ENCODE results near the gene PTK7. TPM values are rescaled to one million over a fixed set of nuclear protein-coding genes. Genes with fewer than 3 reads are reported as not detected.

PTK7 gene
- total RNA-seq, 1 experiment from 2014 or later = 165 TPM

DNA sequence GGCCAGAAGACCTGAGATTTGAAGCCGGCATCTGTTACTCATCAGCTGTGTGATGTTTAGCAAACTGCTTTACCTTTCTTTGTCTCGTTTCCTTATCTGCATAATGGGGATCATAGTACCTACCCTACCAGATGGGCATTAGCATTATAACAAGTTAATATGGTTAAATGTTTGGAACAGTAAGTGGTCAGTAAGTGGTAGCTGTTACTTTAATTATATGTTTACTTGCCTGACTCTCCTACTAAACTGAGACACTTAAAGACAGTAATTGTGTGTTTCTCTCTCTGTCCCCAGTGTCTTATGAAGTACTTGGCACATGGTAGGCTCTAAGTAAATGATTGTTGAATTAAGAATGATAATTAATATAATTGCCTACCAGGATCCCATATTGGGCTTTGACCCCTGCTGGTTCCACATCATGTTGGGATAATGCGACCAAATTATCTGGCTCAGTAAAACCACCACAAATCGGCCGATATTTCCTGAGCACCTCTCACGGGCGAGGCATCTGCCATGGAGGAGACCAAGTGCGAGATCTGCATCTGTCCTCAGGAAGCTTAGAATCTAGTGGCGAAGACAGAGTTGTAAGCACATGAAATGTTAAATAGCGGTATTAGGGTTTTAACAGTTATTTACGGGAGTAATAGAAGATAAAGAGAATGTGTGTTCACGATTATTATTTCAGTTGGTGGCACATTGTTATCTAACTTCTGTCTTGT, 31.4 kb downstream of the PTK7 start:
- Mint-ChIP-seq H3K27ac (peak overlapping the region; percentile 84), H3K4me3 (no peak overlapping the region), H3K9me3 (no peaks in the 10 kb centered on the region), H3K4me1 (peaks cover 40% of the 10 kb centered on the region), H3K27me3 (ENCODE audit: low read depth) (no peaks in the 10 kb centered on the region), H3K36me3 (peaks cover 3% of the 10 kb centered on the region; the same call in 1 of the 2 replicates)
- no peak for DNase-seq (ENCODE audit: low spot score)
- TF ChIP-seq ELF4 (CRISPR knock-in tag; IDR thresholded peaks at IDR 0.05; ENCODE audit: low read depth) (no peak), FOXP1 (CRISPR knock-in tag; IDR thresholded peaks at IDR 0.05; ENCODE audit: borderline replicate concordance) (no peak), ZNF423 (CRISPR knock-in tag; IDR thresholded peaks at IDR 0.05) (no peak), MYBL2 (CRISPR knock-in tag; IDR thresholded peaks at IDR 0.05) (no peak), GABPB1 (CRISPR knock-in tag; IDR thresholded peaks at IDR 0.05) (no peak), TP53 (CRISPR knock-in tag; IDR thresholded peaks at IDR 0.05) (no peak), SOX15 (CRISPR knock-in tag; IDR thresholded peaks at IDR 0.05) (no peak)
- TF ChIP-seq, protein P1, sequence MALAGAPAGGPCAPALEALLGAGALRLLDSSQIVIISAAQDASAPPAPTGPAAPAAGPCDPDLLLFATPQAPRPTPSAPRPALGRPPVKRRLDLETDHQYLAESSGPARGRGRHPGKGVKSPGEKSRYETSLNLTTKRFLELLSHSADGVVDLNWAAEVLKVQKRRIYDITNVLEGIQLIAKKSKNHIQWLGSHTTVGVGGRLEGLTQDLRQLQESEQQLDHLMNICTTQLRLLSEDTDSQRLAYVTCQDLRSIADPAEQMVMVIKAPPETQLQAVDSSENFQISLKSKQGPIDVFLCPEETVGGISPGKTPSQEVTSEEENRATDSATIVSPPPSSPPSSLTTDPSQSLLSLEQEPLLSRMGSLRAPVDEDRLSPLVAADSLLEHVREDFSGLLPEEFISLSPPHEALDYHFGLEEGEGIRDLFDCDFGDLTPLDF (CRISPR knock-in tag; IDR thresholded peaks at IDR 0.05) = no peak
- TF ChIP-seq, protein P2, sequence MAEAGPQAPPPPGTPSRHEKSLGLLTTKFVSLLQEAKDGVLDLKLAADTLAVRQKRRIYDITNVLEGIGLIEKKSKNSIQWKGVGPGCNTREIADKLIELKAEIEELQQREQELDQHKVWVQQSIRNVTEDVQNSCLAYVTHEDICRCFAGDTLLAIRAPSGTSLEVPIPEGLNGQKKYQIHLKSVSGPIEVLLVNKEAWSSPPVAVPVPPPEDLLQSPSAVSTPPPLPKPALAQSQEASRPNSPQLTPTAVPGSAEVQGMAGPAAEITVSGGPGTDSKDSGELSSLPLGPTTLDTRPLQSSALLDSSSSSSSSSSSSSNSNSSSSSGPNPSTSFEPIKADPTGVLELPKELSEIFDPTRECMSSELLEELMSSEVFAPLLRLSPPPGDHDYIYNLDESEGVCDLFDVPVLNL (CRISPR knock-in tag; IDR thresholded peaks at IDR 0.05; ENCODE audit: borderline replicate concordance, low read depth) = no peak
- POLR2A ChIA-PET = interaction anchor here (0.6 to 1.4 kb wide), 3 partner anchors 11 to 787 kb away, joined by 3 to 6 read pairs (median 4); no protein-coding TSS in a partner anchor
- CTCF ChIA-PET = no interaction called here
- no peak for ATAC-seq

DNA sequence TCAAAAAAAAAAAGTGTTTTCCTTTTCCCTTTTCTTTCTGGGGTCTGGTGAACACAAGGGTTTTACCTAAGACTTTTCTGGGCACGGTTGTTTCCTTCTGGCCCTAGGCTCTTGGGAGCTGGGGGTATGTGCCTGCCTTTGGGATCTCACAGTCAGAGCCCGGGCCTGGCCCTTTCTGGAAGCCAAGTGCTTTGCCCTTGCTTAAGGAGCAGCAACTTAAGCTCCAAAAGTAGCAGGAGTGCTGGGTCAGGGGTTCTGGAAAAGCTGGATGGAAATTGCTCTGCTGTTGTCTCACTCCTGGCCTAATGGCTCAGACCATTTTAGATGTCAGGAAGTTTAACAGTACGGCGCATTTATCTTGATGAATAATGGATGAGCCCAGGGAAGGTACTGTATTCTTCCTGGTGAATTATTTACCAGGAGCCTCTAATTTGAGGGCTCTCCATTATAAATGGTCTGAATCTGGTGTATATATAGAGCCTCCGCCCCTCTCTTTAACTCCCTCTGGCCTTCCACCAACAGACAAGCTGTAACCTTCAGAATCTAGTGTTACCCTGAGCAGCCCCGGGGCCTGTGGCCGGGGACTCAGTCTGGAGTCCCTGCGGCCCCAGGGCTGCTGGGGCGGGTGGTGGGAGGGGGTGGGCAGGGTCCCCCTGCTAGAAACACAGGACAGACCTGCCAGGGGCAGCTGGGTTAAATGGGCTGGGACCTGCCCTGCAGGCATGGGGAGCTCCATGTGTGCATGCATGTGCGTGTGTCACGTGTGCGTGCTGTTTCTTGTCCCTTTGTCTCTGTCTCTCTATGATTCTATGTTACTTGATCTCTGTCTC, 37.5 kb downstream of the PTK7 start:
- no peak for TF ChIP-seq MXD4 (CRISPR knock-in tag; IDR thresholded peaks at IDR 0.05; ENCODE audit: borderline replicate concordance)
- peak; percentile 33; the same call in 1 of the 2 replicates for TF ChIP-seq ZNF121 (CRISPR knock-in tag; IDR thresholded peaks at IDR 0.05)
- TF ChIP-seq, protein P3, sequence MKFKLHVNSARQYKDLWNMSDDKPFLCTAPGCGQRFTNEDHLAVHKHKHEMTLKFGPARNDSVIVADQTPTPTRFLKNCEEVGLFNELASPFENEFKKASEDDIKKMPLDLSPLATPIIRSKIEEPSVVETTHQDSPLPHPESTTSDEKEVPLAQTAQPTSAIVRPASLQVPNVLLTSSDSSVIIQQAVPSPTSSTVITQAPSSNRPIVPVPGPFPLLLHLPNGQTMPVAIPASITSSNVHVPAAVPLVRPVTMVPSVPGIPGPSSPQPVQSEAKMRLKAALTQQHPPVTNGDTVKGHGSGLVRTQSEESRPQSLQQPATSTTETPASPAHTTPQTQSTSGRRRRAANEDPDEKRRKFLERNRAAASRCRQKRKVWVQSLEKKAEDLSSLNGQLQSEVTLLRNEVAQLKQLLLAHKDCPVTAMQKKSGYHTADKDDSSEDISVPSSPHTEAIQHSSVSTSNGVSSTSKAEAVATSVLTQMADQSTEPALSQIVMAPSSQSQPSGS (CRISPR knock-in tag; IDR thresholded peaks at IDR 0.05; ENCODE audit: borderline replicate concordance, low read depth) = no peak
- TF ChIP-seq, protein P4, sequence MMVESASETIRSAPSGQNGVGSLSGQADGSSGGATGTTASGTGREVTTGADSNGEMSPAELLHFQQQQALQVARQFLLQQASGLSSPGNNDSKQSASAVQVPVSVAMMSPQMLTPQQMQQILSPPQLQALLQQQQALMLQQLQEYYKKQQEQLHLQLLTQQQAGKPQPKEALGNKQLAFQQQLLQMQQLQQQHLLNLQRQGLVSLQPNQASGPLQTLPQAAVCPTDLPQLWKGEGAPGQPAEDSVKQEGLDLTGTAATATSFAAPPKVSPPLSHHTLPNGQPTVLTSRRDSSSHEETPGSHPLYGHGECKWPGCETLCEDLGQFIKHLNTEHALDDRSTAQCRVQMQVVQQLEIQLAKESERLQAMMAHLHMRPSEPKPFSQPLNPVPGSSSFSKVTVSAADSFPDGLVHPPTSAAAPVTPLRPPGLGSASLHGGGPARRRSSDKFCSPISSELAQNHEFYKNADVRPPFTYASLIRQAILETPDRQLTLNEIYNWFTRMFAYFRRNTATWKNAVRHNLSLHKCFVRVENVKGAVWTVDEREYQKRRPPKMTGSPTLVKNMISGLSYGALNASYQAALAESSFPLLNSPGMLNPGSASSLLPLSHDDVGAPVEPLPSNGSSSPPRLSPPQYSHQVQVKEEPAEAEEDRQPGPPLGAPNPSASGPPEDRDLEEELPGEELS (CRISPR knock-in tag; IDR thresholded peaks at IDR 0.05) = no peak
- no peak for TF ChIP-seq TP53 (CRISPR knock-in tag; IDR thresholded peaks at IDR 0.05)
- no peak for TF ChIP-seq CREB1 (CRISPR knock-in tag; IDR thresholded peaks at IDR 0.05)
- peak overlapping the region; percentile 96 for H3K27ac Mint-ChIP-seq
- no peaks in the 10 kb centered on the region for H3K27me3 Mint-ChIP-seq (ENCODE audit: low read depth)
- no peaks in the 10 kb centered on the region for H3K9me3 Mint-ChIP-seq
- DNase-seq (ENCODE audit: low spot score) = no peak
- H3K4me3 Mint-ChIP-seq = no peak overlapping the region
- H3K4me1 Mint-ChIP-seq = peaks cover 33% of the 10 kb centered on the region
- ChIA-PET POLR2A (no interaction called here), CTCF (interaction anchor here (1.1 to 3.1 kb wide), 3 partner anchors 16 to 30 kb away, joined by 4 to 20 read pairs (median 6); no protein-coding TSS in a partner anchor)
- ATAC-seq = peak; percentile 73
- no peaks in the 10 kb centered on the region for H3K36me3 Mint-ChIP-seq

Data from WTC11 (cell line).